HEK293 (cell line): ENCODE results near the gene ROCK1.

Experiments used
- CTCF ChIP-seq: fragments of 450-650 bp; formaldehyde crosslinking; IDR thresholded peaks from 2 replicates; pipeline ENCODE4 v1.5.1; 2016; ENCODE audit warnings: missing biosample characterization, missing genetic modification characterization
- FEZF1 ChIP-seq: fragments of 450-650 bp; formaldehyde crosslinking; IDR thresholded peaks from 2 replicates; pipeline ENCODE4 v1.5.1; 2016; ENCODE audit warnings: missing biosample characterization, missing genetic modification characterization
- ZNF114 ChIP-seq: fragments of 450-650 bp; formaldehyde crosslinking; IDR thresholded peaks from 2 replicates; pipeline ENCODE4 v1.5.0; 2017; ENCODE audit warnings: missing biosample characterization, missing genetic modification characterization
- ZNF274 ChIP-seq, 2 experiments: fragments of 200-500 bp in 1 of 2; fragments of 450-650 bp in 1 of 2; sonication (Bioruptor generic) in 1 of 2; formaldehyde crosslinking in 1 of 2; IDR thresholded peaks; 2 replicates each; pipeline versions ENCODE4 v1.5.1 to v1.6.1; 2014 to 2016; ENCODE audit warnings: borderline replicate concordance in 1 of 2, inconsistent platforms in 1 of 2, low read length in 1 of 2, missing biosample characterization in 1 of 2, missing genetic modification characterization in 1 of 2
- TF ChIP-seq, protein P1 (sequence below): fragments of 450-650 bp; formaldehyde crosslinking; IDR thresholded peaks from 2 replicates; pipeline ENCODE4 v1.5.1; 2016; ENCODE audit warnings: missing biosample characterization, missing genetic modification characterization

- no peak for TF ChIP-seq CTCF
- TF ChIP-seq, protein P1, sequence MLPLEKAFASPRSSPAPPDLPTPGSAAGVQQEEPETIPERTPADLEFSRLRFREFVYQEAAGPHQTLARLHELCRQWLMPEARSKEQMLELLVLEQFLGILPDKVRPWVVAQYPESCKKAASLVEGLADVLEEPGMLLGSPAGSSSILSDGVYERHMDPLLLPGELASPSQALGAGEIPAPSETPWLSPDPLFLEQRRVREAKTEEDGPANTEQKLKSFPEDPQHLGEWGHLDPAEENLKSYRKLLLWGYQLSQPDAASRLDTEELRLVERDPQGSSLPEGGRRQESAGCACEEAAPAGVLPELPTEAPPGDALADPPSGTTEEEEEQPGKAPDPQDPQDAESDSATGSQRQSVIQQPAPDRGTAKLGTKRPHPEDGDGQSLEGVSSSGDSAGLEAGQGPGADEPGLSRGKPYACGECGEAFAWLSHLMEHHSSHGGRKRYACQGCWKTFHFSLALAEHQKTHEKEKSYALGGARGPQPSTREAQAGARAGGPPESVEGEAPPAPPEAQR (tag by site-specific recombination), result no peak
- TF ChIP-seq ZNF274 (IDR thresholded peaks at IDR 0.05; ENCODE audit: low read length), result no peak
- TF ChIP-seq ZNF274 (tag by site-specific recombination; IDR thresholded peaks at IDR 0.05; ENCODE audit: borderline replicate concordance), result no peak
- TF ChIP-seq ZNF114, result no peak
- no peak for TF ChIP-seq FEZF1 (tag by site-specific recombination)
These were observed 148.6 kb downstream of the ROCK1 start for GRCh38 chr18:20963027-20963426.
